Activated naive CD8-positive, alpha-beta T cell treated with anti-CD3 and anti-CD28 coated beads, Interleukin-2, amount 50 U/mL, for 16 hours (primary cell): ENCODE data around the gene EPAS1.
"Not testable (repeated sequence)": the region's sequence is repeated elsewhere in the genome, so short reads cannot be mapped to it uniquely, and the experiment has no call there.

Source experiments
- DNase-seq: peaks from one replicate; pipeline ENCODE4 v3.0.0-alpha.2; 2020; ENCODE audit warnings: low read depth, low spot score

Gene EPAS1

DNA sequence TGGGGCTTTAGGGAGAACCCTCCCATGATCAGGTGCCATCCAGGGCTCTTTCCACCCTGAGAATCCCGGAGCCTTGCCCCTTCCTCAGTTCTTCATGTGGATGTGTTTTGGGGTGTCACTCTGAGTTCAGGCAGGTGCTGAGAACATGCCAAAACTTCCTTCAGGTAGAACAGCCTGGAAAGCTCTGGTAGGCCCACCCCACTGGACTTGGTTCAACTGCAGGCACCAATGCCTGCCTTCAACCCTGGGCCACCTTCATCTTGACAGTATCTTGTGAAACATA lies 85.8 kb downstream of the EPAS1 start:
- no peak for DNase-seq

DNA sequence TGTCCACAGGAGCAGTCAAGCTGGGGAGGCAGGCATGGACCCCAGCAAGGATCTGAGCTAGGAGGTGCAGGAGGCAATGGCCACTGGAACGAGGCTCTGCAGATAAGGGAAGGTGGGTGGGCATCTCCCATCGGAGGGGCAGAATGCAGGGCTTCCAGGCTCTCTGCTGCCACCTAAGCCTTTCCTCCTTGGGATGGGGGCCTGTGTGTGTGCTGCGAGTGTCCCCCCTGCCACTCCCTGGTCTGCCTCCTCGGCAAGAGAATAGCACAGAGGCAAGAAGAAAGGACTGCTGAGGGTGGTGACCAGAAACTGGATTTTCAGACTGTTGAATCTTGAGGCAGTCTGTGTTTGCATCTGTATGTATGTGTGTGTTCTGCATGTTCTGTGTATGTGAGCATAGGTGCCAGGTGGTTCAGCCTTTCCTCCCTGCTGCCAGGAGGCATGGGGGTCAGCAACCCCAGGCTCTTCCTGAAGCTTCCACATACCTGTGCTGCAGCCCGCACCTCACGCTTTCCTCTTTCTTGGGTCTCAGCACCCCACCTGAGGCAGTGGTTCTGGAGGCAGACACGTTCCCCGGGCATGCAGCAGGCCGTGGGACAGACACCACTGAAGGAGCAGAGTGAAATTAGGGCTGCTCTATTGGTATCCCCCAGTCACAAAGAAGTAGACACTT lies 86.7 kb downstream of the EPAS1 start:
- DNase-seq = no peak

DNA sequence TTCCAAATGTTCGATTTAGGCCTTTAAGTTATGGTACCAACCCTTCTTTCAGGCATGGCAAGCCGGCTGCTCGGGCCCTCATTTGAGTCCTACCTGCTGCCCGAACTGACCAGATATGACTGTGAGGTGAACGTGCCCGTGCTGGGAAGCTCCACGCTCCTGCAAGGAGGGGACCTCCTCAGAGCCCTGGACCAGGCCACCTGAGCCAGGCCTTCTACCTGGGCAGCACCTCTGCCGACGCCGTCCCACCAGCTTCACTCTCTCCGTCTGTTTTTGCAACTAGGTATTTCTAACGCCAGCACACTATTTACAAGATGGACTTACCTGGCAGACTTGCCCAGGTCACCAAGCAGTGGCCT lies 87.2 kb downstream of the EPAS1 start:
- DNase-seq = no peak

DNA sequence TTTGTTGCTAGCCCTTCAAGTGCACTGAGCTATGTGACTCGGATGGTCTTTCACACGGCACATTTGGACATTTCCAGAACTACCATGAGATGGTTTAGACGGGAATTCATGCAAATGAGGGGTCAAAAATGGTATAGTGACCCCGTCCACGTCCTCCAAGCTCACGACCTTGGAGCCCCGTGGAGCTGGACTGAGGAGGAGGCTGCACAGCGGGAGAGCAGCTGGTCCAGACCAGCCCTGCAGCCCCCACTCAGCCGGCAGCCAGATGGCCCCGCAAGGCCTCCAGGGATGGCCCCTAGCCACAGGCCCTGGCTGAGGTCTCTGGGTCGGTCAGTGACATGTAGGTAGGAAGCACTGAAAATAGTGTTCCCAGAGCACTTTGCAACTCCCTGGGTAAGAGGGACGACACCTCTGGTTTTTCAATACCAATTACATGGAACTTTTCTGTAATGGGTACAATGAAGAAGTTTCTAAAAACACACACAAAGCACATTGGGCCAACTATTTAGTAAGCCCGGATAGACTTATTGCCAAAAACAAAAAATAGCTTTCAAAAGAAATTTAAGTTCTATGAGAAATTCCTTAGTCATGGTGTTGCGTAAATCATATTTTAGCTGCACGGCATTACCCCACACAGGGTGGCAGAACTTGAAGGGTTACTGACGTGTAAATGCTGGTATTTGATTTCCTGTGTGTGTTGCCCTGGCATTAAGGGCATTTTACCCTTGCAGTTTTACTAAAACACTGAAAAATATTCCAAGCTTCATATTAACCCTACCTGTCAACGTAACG lies 88.8 kb downstream of the EPAS1 start:
- no peak for DNase-seq

DNA sequence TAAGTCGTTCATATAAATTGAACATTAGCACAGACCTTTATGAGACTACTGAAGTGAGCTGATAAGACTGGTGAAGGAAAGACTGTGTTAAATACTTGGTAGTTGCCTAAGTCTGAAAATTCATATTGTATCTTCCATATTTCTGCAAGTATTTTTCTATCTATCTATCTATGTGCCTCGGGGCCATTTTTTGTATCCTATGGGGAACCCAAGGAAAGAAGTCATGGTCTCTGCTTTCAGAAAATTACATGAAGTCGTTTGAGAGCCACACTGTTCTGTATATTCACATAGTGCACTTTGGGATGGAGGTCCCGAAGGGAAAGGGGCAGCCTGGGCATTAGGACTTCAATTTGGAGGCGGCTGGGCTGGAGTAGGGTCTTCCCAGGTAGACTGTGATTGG lies 89.6 kb downstream of the EPAS1 start:
- no peak for DNase-seq

DNA sequence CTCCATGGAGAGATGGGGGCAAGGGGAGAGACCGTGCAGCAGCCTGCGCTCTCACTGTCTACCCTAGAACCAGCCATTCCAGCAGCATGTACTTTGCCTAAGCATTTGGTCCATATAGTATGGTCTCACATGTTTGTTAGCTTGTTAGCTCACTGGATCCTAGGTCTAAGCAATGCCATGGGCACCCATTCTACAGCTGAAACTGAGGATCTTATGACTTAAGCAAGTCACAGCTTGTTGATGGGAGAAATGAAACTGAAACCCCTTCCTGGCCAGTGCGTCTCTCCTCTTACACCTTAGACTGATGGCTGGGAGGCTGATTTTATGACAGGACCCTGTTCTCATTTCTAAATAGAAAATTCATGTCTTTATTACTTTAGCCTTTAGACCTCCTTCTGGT lies 90.1 kb downstream of the EPAS1 start:
- DNase-seq = no peak

DNA sequence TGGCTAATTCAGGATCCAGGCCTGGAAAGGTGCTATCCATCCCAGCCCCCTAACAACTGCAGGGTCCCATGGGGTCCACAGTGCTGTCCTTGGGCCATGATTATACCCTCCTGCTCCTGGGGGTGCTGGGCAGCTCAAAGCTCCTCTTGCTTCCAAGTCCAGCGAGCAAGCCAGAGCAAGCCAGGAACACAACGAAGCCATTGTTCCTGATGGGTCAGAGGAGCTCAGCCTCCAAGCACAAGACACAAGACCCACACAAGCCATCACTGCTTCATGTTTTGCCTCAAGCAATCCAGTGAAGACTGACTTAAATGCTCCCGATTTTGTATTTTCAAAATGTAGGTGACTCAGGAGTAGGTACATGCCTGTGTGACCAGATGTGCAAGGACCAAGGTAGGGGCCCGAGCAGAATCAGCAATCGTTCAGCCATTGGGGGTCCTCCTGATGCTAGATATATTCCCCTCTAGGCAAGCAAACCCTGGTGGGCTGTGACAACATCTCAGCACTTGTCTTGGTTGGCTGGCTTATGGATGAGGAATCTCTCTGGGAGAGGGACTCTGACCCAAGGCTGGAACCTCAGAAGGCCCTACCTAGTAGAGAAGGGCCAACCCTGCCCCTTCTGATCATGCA lies 90.8 kb downstream of the EPAS1 start:
- no peak for DNase-seq

DNA sequence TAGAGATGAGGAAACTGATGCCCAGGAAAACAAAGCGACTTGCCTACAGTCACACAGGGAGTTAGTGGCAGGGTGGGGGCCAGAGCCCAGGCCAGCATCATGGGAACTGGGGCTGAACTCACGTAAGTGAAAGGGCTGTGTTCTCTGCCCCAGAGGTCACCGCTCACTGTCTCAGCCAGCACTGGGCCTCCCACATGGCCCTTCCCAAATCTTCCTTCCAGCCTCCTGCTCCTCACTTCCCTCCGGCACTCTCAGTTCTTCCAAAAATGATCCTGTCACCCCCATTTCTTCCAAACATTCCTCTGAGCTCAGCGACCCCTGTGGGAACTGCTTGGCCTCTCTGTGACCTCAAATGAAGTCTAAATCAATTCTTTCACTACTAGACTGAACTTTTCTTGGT lies 91.7 kb downstream of the EPAS1 start:
- DNase-seq = no peak

DNA sequence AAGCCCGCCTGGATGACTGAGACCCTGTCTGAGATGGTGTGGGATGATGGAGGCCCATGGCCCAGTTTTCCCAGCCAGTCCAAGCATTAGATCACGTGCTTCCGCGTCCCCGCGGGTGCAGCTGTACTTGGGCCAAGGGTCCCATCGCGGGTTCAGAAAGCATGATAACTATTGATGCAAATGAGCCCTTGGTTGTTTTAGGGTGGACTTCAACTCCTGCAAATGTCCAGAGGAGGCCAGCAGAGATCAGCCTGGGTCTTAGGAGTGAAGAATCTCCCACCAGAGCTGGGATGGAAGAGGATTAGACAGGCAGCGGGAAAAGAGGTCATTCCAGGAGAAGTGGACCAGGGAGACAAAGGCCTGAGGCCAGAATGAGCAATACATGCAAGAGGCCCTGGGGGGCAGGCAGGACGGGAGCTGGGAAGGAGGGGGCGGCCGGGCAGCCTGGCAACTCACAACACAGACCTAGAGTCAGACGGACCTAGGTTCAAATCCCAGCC lies 92.3 kb downstream of the EPAS1 start:
- no peak for DNase-seq

DNA sequence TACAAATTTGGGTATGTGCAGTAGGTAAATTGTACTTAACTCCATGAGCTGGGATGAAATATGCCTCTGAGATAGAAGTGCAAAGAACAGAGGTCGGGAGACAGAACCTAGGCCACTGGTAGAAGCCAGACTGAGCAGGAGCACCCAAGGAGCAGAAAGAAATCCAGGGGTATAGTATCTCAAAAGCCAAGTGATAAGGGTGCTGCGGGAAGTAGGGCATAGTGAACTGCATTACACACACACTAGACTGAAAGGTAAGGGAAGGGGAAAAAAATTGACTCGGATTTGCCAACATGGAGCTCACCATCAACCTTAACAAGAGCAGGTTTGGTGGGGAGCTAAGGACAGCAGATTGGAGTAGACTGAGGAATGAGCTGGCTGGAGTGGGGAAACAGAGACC lies 92.8 kb downstream of the EPAS1 start:
- DNase-seq = no peak

DNA sequence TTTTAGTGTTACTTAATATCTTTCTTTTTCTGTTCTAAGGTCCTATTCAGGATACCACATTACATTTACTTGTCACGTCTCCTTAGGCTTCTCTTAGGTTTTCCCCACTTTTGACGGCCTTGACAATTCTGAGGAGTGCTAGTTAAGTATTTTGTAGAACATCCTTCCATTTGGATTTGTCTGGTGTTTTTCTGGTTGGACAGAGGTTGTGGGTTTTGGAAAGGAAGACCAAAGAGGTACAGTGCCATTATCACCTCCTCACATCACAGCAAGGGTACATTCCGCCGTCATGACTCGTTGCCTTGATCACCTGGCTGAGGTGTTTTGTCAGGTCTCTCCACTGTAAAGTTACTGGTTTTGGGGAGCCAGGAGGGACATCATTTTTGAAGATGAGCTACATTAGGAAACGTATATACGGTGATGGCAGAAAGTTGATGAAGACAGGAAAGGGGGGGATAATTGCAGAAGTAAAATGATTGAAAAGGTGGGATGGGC lies 93.7 kb downstream of the EPAS1 start:
- no peak for DNase-seq

DNA sequence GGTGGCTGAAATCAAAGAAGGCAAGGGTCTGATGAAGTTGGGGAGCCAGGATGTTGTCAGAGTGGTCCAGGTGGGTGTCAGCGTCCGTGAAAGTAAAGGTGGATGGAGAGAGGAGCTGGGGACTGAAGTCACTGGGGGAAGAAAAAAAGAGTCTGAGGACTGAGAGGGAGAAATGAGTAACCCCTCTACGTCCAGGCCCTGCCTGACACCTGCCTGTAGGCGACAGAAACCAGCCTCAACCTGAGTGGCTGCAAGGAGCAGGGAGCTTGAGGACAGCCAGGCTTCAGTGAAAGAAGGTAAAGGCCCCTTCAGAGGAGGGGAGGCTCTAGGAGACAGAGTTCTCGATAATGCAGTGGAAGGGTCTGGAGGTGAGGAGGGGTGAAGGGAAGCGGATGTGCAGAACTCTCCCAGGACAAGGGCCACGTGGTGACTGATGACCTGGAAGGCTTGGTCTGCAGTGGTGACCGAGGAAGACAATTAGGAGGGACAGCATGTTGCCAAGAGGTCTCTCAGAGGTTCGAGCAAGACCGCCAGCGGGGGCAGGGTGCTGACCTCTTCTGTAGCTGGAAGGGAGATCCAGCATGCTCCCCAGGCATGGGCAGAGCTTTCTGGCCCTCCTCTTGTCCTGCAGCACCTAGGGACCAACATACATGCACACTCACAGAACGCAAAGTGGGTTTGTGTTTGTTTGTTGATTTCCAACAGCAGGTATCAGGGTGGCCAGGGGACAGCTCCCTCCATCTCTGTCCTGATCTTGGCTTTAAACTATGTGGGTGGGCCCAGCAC lies 95.5 kb downstream of the EPAS1 start:
- DNase-seq = no peak

DNA sequence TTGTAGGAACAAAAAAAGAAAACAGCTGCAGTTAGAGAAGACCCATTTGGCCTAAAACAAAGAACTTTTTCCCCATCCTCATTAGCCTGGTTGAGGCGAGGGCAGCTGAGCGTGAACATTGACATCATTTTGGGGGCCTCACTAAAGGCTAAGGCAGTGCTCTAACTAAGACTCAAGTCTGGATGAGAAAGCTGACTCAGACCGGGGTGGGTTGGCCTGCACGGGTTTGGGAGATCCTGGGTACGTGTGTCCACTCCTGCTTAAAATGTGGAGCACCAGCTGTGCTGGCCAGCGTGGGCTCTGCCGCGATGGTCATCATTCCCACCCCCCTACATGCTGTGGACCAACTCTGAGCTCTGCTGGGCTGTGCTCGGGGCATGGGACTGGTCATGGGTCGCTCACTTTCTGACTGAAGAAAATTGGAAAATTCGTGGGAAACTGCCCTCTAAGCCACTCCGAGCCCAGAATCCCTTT lies 96.2 kb downstream of the EPAS1 start:
- DNase-seq = no peak

DNA sequence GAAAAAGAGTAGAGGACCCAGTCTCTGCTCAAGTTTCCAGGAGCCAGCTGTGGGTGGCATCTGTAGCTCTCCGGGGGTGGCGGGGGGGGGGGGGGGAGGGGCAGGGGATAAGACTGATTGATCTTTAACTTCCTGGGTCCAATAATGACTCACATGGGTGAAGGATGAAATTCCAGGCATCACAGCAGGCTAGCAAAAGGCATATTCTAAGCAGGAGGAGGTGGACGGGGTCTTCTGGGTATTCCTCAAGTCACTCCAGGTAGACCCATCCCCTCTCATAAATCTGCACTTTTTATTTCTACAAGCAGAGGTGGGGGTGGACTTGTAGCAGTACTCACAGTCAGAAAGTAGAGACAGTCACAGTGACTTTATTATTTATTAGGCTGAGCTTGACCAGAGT lies 96.7 kb downstream of the EPAS1 start:
- DNase-seq = no peak

DNA sequence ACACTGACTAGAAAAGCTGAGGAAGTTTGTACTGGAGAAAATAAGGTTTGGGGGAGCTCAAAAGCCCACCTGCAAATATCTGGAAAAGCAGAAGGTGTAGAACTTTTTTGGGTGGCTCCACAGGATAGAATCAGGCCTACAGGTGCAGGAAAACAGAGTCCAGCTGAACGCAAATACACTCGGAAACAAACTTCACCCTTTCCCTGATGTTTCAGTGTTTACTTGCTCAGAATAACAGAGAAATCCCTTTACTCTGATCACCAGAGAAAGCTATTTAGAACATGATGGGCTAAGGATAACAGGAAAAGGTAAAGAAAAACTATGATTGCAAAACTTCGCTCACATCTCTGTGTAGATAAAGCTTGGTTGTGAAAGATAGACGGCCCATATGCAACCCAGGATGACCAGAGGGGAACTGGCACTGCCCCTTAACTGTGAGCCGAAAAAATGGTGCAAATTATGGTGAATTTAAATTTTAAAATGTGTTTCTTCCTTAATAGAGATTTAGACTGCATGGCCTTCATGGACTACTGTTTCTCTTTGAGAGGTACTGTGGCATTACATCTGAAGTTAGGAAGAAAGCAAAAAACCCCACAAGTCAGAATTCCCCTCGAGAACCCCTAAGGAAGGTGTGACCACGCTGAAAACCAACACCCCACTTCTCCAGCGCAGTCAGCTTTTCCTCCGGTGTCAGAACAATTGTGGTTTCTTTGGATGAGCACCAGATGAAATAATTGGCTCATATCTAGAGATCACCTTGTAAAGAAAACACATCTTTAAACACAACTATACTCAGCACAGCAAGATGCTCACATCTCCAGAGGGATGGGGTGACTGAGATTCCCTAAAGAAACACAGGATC lies 97.7 kb downstream of the EPAS1 start:
- DNase-seq = no peak

DNA sequence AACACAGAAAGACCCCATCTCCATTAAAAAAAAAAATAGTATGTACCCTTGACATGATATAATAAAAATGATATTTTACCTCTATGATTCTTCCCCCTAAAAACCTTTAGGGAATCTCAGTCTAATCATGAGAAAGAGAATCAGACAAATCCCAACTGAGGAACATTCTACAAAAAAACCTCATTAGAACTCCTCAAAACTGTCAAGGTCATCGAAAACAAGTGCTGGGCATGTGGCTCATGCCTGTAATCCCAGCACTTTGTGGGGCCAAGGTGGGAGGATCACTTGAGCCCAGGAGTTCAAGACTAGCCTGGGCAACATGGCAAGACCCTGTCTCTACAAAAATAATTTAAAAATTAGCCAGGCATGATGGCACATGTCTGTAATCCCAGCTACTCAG lies 98.5 kb downstream of the EPAS1 start:
- not testable (repeated sequence) for DNase-seq

DNA sequence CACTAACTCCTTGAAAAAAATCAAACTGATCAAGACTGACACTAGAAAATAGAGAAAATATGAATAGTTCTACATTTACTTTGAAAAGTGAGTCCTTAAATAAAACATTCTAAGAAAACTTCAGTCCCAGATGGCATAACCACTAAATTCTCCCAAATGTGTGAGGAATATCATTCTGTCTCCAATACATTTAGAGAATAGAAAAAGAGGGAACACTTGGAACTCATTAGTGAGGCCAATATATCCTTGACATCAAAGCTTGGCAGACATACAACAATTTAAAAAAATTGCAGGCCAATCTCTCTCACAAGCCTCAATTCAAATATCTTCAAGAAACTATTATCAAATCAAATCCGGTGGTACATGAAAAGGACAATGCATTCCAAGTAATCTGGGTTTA lies 102.8 kb downstream of the EPAS1 start:
- DNase-seq = no peak

DNA sequence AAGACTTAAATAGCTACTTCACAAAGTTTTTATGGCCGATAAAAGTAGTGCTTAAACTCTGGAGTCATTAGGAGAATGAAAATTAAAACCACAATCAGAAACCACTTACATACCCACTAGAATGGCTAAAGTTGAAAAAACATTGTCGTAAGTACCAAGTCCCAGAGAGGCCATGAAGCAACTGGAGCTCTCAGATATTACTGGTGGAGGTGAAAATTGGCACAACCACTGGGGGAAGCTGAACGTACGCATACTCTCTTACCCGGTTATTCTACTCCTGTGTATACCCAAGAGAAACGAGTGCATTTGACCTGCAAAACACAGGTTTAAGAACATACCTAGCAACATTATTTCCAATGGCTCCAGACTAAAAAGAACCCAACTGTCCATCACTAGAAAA lies 105.7 kb downstream of the EPAS1 start:
- DNase-seq = no peak

DNA sequence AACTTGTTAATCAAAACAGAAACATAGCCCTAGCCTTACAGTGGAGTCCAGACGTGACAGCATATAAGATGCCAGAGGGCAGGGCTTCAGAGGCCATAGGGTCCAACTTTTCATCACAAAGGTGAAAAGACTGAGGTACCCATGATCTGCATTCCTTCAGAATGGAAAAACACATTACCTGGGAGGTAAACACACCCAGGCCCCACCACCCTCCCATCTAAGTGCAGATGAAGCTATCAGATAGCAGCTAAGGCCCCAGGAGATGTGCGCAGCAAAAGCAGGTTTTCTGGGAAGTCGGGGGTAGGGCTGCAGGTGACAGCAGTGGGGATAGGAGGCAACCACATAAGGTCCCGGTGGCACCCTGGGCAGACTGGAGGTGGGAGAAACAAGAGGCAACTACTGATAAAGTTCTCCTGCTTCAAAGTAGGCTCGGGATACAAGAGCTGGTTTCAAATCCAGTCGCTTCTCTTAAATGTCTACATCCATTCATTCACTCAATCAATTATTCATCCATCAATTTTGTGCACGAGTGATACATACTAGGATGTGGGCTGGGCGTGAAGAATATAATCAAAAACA lies 107.1 kb downstream of the EPAS1 start:
- no peak for DNase-seq

DNA sequence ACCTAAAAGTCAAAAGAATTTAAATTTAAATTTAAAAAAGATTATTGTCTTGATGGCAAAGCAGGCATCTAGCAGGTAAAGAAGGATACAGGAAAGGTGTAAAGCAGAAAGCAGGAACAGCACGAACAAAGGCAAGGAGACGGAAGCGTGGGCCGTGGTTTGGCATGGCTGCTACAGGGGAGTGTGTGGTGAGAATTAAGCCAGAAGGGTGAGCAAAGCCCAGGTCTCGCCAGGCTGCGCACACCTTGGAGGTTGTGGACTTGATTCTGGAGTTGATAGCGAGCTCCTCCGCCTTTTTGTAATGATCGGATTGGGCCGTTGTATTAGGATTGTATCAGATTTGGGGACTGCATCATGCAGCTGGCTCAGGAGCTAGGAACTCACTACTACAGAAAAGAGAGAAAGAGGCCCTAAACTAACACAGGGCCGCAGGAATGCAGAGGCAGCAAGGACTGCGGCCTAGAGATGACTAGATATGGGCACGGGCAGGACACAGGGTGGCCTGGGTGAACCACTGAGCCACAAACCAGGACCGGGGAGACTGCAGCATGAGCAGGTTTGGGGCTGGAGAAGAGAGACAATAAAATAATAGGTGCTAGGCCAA lies 110.7 kb downstream of the EPAS1 start:
- no peak for DNase-seq
